Natural killer cell (primary cell): Measurements from ENCODE around the gene NPNT. TPM values are rescaled to one million over a fixed set of nuclear protein-coding genes. Genes with fewer than 3 reads are reported as not detected.

Experiments
- ATAC-seq, 3 donors: fragments of 150-1000 bp in 2 of 3; fragments of 200-7000 bp in 1 of 3; cut with Tn5 transposase; 1 replicate in 1 of 3; 2 replicates in 2 of 3; pipeline ENCODE4 v1.10.0; 2021; ENCODE audit warnings: mild to moderate bottlenecking in 2 of 3, moderate library complexity in 2 of 3
- DNase-seq, 2 donors: peaks; one replicate each; pipeline versions ENCODE4 v3.0.0 to v3.0.0-alpha.2; 2013 to 2021; ENCODE audit warnings: mixed read lengths in 1 of 2
- H3K27ac ChIP-seq: one replicate; pipeline ENCODE4 v1.5.1; 2013; ENCODE audit warnings: mild to moderate bottlenecking, low read length
- H3K27me3 ChIP-seq: one replicate; pipeline ENCODE4 v1.6.1; 2013; ENCODE audit warnings: low read length; ENCODE audit not compliant: control insufficient read depth, insufficient read depth
- H3K36me3 ChIP-seq: one replicate; pipeline ENCODE4 v1.6.1; 2013; ENCODE audit warnings: low read length; ENCODE audit not compliant: control insufficient read depth, insufficient read depth
- H3K4me1 ChIP-seq: one replicate; pipeline ENCODE4 v1.6.1; 2013; ENCODE audit warnings: low read length; ENCODE audit not compliant: control insufficient read depth, insufficient read depth
- H3K4me3 ChIP-seq: one replicate; pipeline ENCODE4 v1.5.1; 2013; ENCODE audit warnings: low read length
- H3K9me3 ChIP-seq: one replicate; pipeline ENCODE4 v1.6.1; 2013; ENCODE audit warnings: low read length; ENCODE audit not compliant: control insufficient read depth, insufficient read depth
- H3K27ac Mint-ChIP-seq, 2 donors: one replicate each; pipeline ENCODE4 v1.8.0; 2022; ENCODE audit warnings: mild to moderate bottlenecking in 2 of 2, mixed read lengths in 2 of 2, moderate library complexity in 1 of 2
- H3K27me3 Mint-ChIP-seq, 2 donors: one replicate each; pipeline ENCODE4 v1.8.0; 2022; ENCODE audit warnings: low read depth in 2 of 2, mixed read lengths in 2 of 2
- H3K36me3 Mint-ChIP-seq: one replicate; pipeline ENCODE4 v1.8.0; 2022; ENCODE audit warnings: mixed read lengths
- H3K4me1 Mint-ChIP-seq, 2 donors: one replicate each; pipeline ENCODE4 v1.8.0; 2022; ENCODE audit warnings: mixed read lengths in 2 of 2
- H3K4me3 Mint-ChIP-seq: one replicate; pipeline ENCODE4 v1.8.0; 2022; ENCODE audit warnings: mild to moderate bottlenecking, moderate library complexity, mixed read lengths
- H3K9me3 Mint-ChIP-seq, 2 donors: one replicate each; pipeline ENCODE4 v1.8.0; 2022; ENCODE audit warnings: mixed read lengths in 2 of 2
- WGBS: methylation state at CpG from one replicate; pipeline ENCODE4 v1.1.7; 2013; ENCODE audit warnings: missing lambda C conversion rate; ENCODE audit not compliant: insufficient coverage; 5-methylcytosine and 5-hydroxymethylcytosine counted together
- intact Hi-C: fragments of 100-400 bp; cut with micrococcal nuclease; formaldehyde crosslinking; loops from one replicate; pipeline ENCODE4 v1.14.2; 2022
- total RNA-seq, 4 donors: library from RNA; stranded (reverse); fragments of 120-200 nt in 1 of 4; gene quantifications; one replicate each; pipeline versions ENCODE4 v1.2.3 to v1.2.4, GENCODE V29; 2013 to 2022
- TF ChIP-seq, protein P1 (sequence below): fragments of 200-600 bp; IDR thresholded peaks from one replicate; pipeline ENCODE4 v1.8.0; 2022; ENCODE audit warnings: antibody characterized with exemption

The NPNT gene
- total RNA-seq, 3 donors from 2014 or later (not counting 1 experiment from before 2014, with no cell fraction given), result not detected

DNA sequence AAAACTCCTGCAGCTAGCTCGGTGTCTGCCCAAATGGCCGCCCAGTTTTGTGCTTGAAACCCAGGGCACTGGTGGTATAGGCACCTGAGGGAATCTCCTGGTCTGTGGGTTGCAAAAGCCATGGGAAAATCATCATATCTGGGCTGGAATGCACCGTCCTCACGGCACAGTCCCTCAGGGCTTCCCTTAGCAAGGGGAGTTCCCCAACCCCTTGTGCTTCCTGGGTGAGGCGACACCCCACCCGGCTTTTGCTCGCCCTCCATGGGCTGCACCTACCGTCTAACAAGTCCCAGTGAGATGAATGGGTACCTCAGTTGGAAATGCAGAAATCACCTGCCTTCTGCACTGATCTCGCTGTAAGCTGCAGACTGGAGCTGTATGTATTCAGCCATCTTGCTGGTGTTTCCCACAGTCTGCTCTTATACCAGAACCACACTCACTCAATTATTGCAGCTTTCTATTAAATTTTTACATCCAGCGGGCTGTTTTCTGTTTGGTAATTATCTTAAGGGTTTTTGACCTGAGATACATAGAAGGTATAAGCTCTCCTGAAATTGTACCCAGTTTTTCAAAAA lies 36.7 kb upstream of the NPNT start:
- WGBS, result 95% methylated on average over 9 of the region's 10 CpGs
- Histone ChIP-seq H3K4me3 (no peak overlapping the region), H3K4me1 (no peaks in the 10 kb centered on the region), H3K27me3 (no peaks in the 10 kb centered on the region), H3K36me3 (no peaks in the 10 kb centered on the region), H3K9me3 (peaks cover 5% of the 10 kb centered on the region), H3K27ac (no peak overlapping the region)
- TF ChIP-seq, protein P1, sequence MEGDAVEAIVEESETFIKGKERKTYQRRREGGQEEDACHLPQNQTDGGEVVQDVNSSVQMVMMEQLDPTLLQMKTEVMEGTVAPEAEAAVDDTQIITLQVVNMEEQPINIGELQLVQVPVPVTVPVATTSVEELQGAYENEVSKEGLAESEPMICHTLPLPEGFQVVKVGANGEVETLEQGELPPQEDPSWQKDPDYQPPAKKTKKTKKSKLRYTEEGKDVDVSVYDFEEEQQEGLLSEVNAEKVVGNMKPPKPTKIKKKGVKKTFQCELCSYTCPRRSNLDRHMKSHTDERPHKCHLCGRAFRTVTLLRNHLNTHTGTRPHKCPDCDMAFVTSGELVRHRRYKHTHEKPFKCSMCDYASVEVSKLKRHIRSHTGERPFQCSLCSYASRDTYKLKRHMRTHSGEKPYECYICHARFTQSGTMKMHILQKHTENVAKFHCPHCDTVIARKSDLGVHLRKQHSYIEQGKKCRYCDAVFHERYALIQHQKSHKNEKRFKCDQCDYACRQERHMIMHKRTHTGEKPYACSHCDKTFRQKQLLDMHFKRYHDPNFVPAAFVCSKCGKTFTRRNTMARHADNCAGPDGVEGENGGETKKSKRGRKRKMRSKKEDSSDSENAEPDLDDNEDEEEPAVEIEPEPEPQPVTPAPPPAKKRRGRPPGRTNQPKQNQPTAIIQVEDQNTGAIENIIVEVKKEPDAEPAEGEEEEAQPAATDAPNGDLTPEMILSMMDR, result no peak
- DNase-seq, result no peak
- Mint-ChIP-seq H3K4me1 (no peaks in the 10 kb centered on the region), H3K27ac (no peak overlapping the region), H3K36me3 (peaks cover 14% of the 10 kb centered on the region), H3K27me3 (no peaks in the 10 kb centered on the region), H3K9me3 (peaks cover 19 to 32% of the 10 kb centered on the region in 2 donors), H3K4me3 (no peak overlapping the region)
- ATAC-seq, result no peak
- intact Hi-C loops, result no loop called here

DNA sequence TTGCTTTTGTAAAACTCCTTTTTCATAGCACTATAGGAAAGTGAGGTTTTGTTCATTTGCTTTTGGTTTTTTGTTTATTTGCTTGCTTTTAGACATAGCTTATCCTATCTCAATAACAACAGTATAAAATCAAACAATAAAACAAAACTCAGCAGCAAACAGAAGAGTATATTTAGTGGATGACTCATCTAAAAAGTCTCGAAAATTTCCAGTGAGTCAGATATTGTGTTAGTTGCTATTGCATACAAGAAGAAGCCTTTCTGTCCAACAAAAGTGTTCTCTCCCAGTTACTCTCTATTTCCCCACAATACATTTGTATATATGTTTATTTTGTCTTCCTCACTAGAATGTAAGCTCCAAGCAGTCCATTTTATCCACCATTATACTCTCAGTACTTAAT lies 36.0 kb upstream of the NPNT start:
- Histone ChIP-seq H3K9me3 (peaks cover 5% of the 10 kb centered on the region), H3K27me3 (no peaks in the 10 kb centered on the region), H3K4me3 (no peak overlapping the region), H3K4me1 (no peaks in the 10 kb centered on the region), H3K27ac (no peak overlapping the region), H3K36me3 (no peaks in the 10 kb centered on the region)
- Mint-ChIP-seq H3K4me1 (no peaks in the 10 kb centered on the region), H3K4me3 (no peak overlapping the region), H3K27me3 (no peaks in the 10 kb centered on the region), H3K27ac (no peak overlapping the region), H3K36me3 (peaks cover 14% of the 10 kb centered on the region), H3K9me3 (peaks cover 14 to 30% of the 10 kb centered on the region in 2 donors)
- intact Hi-C loops, result no loop called here
- TF ChIP-seq, protein P1, result no peak
- no CpG with 5 or more reads among the region's 1 CpG for WGBS
- ATAC-seq (no peak), DNase-seq (no peak)

DNA sequence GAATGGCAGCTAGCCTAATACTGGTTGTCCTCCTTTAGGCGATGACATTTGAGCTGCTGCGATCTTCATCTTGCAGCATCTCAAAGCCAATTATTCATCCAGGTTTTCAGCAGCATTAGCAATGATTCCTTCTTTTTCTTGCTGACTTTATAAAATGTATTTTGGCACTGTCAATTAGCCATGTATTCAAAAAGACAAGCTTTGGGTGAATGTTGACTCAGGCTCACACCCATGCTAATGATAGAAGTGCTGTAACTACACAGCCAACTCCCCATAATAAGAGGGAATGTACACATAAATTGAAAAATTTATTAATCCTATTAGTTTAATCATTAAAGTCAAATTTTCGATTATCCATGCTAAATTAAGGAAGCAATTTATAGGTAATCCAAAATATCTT lies 24.3 kb upstream of the NPNT start:
- Mint-ChIP-seq H3K4me3 (no peak overlapping the region), H3K4me1 (no peaks in the 10 kb centered on the region), H3K36me3 (no peaks in the 10 kb centered on the region), H3K27ac (no peak overlapping the region), H3K27me3 (no peaks in the 10 kb centered on the region), H3K9me3 (no peaks in the 10 kb centered on the region)
- TF ChIP-seq, protein P1, result no peak
- Histone ChIP-seq H3K27me3 (no peaks in the 10 kb centered on the region), H3K4me1 (no peaks in the 10 kb centered on the region), H3K36me3 (no peaks in the 10 kb centered on the region), H3K4me3 (no peak overlapping the region), H3K27ac (no peak overlapping the region), H3K9me3 (no peaks in the 10 kb centered on the region)
- WGBS, result 92% methylated on average over 2 of the region's 3 CpGs
- DNase-seq, result no peak
- ATAC-seq, result no peak
- intact Hi-C loops, result no loop called here

DNA sequence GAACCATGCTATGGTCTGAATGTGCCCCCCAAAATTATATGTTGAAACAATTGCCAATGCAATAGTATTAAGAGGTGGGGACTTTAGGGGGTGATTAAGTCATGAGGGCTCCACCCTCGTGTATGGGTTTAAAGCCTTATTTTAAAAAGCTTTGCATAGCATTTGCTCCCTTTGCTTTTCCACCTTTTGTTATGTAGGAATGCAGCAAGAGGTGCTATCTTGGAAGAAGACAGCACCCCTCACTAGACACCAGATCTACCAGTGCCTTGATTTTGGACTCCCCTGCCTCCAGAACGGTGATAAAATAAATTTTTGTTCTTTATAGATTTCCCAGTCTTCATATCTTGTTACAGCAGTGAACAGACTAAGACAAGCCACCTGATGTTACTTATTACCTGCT lies 23.3 kb upstream of the NPNT start:
- ATAC-seq (no peak), DNase-seq (no peak)
- H3K4me1 ChIP-seq, result no peaks in the 10 kb centered on the region
- H3K4me3 ChIP-seq, result no peak overlapping the region
- H3K9me3 ChIP-seq, result no peaks in the 10 kb centered on the region
- Mint-ChIP-seq H3K4me1 (no peaks in the 10 kb centered on the region), H3K36me3 (no peaks in the 10 kb centered on the region), H3K27ac (no peak overlapping the region), H3K4me3 (no peak overlapping the region), H3K9me3 (no peaks in the 10 kb centered on the region), H3K27me3 (no peaks in the 10 kb centered on the region)
- intact Hi-C loops, result no loop called here
- H3K27me3 ChIP-seq, result no peaks in the 10 kb centered on the region
- no peaks in the 10 kb centered on the region for H3K36me3 ChIP-seq
- TF ChIP-seq, protein P1, result no peak
- no peak overlapping the region for H3K27ac ChIP-seq
- 100% methylated on average over 1 of the region's 2 CpGs for WGBS
